Endothelial cell of umbilical vein (primary cell): Measurements from ENCODE around the gene HVCN1. TPM values are rescaled to one million over a fixed set of nuclear protein-coding genes. Genes with fewer than 3 reads are reported as not detected.

Source experiments
- BruUV-seq: library from RNA; stranded (reverse); fragments of 400-500 nt; replicated peaks from 2 replicates; lab custom pipeline; 2021; lab: Mats Ljungman, UMichigan
- CTCF ChIA-PET: fragments of 300-600, 350-600 bp; sonication (Branson Sonifier 250); formaldehyde crosslinking; loops from one replicate; lab custom pipeline; 2021; ENCODE audit warnings: antibody characterized with exemption, inconsistent platforms; lab: Charles Lee
- POLR2A ChIA-PET: fragments of 300-600, 350-600 bp; sonication (Branson Sonifier 250); formaldehyde crosslinking; loops from one replicate; lab custom pipeline; 2021; ENCODE audit warnings: antibody characterized with exemption, inconsistent platforms; lab: Charles Lee
- DNase-seq: peaks from one replicate; pipeline ENCODE4 v3.0.0-alpha.2; 2011; ENCODE audit warnings: low read depth, low spot score
- FAIRE-seq: peaks from 2 replicates; lab custom pipeline; 2011; peaks lifted over from hg19 to GRCh38; lab: Jason Lieb, UNC
- H2AFZ ChIP-seq: 2 replicates; pipeline ENCODE4 v1.6.0; 2012; ENCODE audit warnings: low read depth, low read length, control low read depth, inconsistent platforms
- H3K27ac ChIP-seq: 2 replicates; pipeline ENCODE4 v1.5.1; 2011; ENCODE audit warnings: low read depth, mild to moderate bottlenecking, control low read depth, low read length, moderate library complexity; ENCODE audit not compliant: insufficient read depth
- H3K27me3 ChIP-seq, 2 experiments: 2 replicates each; pipeline versions ENCODE4 v1.6.0 to v1.6.1; 2011; ENCODE audit warnings: low read length in 2 of 2, mixed read lengths in 1 of 2; ENCODE audit not compliant: control insufficient read depth in 2 of 2, insufficient read depth in 2 of 2
- H3K36me3 ChIP-seq, 2 experiments: 2 replicates in 1 of 2; 3 replicates in 1 of 2; pipeline ENCODE4 v1.5.1; 2011; ENCODE audit warnings: low read length in 2 of 2, mild to moderate bottlenecking in 1 of 2, moderate library complexity in 1 of 2; ENCODE audit not compliant: control insufficient read depth in 2 of 2, insufficient read depth in 2 of 2; ENCODE audit errors: extremely low read depth in 1 of 2
- H3K4me1 ChIP-seq: 3 replicates; pipeline ENCODE4 v1.5.1; 2011; ENCODE audit warnings: mild to moderate bottlenecking, low read length; ENCODE audit not compliant: control insufficient read depth, insufficient read depth; ENCODE audit errors: extremely low read depth
- H3K4me2 ChIP-seq: 2 replicates; pipeline ENCODE4 v1.6.1; 2011; ENCODE audit warnings: low read length, control low read depth, mixed read lengths; ENCODE audit not compliant: insufficient read depth
- H3K4me3 ChIP-seq, 3 experiments: fragments of 200-600 bp in 1 of 3; sonication (generic), shearing (Covaris generic) in 1 of 3; replicated peaks in 1 of 3; 2 replicates each; pipeline ENCODE4 v1.5.1; 2011 to 2016; ENCODE audit warnings: control low read depth in 3 of 3, low read length in 3 of 3, mild to moderate bottlenecking in 2 of 3, inconsistent platforms in 1 of 3, low read depth in 1 of 3, moderate library complexity in 1 of 3; ENCODE audit not compliant: insufficient read depth in 1 of 3
- H3K79me2 ChIP-seq: 2 replicates; pipeline ENCODE4 v1.6.0; 2012; ENCODE audit warnings: low read length, inconsistent platforms; ENCODE audit not compliant: control insufficient read depth, insufficient read depth
- H3K9ac ChIP-seq: replicated peaks from 2 replicates; pipeline ENCODE3; 2011; ENCODE audit warnings: low read length, control low read depth; ENCODE audit not compliant: insufficient read depth; ENCODE audit errors: extremely low read depth
- H3K9me1 ChIP-seq: replicated peaks from 3 replicates; pipeline ENCODE4 v1.6.0; 2011; ENCODE audit warnings: mild to moderate bottlenecking, low read length; ENCODE audit not compliant: control insufficient read depth, insufficient read depth; ENCODE audit errors: extremely low read depth
- H3K9me3 ChIP-seq: replicated peaks from 2 replicates; pipeline ENCODE4 v1.5.1; 2012; ENCODE audit warnings: low read length, inconsistent platforms; ENCODE audit not compliant: control insufficient read depth, insufficient read depth
- H4K20me1 ChIP-seq: replicated peaks from 2 replicates; pipeline ENCODE3; 2011; ENCODE audit warnings: mild to moderate bottlenecking, low read length; ENCODE audit not compliant: control insufficient read depth, insufficient read depth; ENCODE audit errors: extremely low read depth
- CTCF ChIP-seq, 2 donors: IDR thresholded peaks; 1 replicate in 1 of 2; 2 replicates in 1 of 2; pipeline ENCODE4 v1.5.1; 2011; ENCODE audit warnings: low read length in 2 of 2, mild to moderate bottlenecking in 2 of 2, moderate library complexity in 2 of 2, control low read depth in 1 of 2, inconsistent platforms in 1 of 2, low read depth in 1 of 2; ENCODE audit not compliant: insufficient read depth in 1 of 2; ENCODE audit errors: extremely low read depth in 1 of 2
- EZH2 ChIP-seq: IDR thresholded peaks from 2 replicates; pipeline ENCODE4 v1.6.1; 2012; ENCODE audit warnings: borderline replicate concordance, low read depth, mild to moderate bottlenecking, moderate library complexity, low read length, inconsistent platforms; ENCODE audit not compliant: severe bottlenecking
- FOS ChIP-seq: IDR thresholded peaks from 2 replicates; pipeline ENCODE4 v1.6.1; 2011; ENCODE audit warnings: mild to moderate bottlenecking, low read length, moderate library complexity, borderline replicate concordance; ENCODE audit not compliant: insufficient read depth
- GATA2 ChIP-seq: IDR thresholded peaks from 2 replicates; pipeline ENCODE4 v1.7.0; 2011; ENCODE audit warnings: low read depth, mild to moderate bottlenecking, moderate library complexity, mixed read lengths, low read length; ENCODE audit not compliant: insufficient read length, insufficient read depth
- JUN ChIP-seq: IDR thresholded peaks from 2 replicates; pipeline ENCODE4 v1.6.1; 2011; ENCODE audit warnings: borderline replicate concordance, low read depth; ENCODE audit not compliant: insufficient read length, insufficient read depth
- MAX ChIP-seq: IDR thresholded peaks from 2 replicates; pipeline ENCODE4 v1.6.1; 2011; ENCODE audit not compliant: insufficient read depth, insufficient read length
- MYC ChIP-seq: IDR thresholded peaks from one replicate; pipeline ENCODE4 v1.6.1; 2011; ENCODE audit warnings: mild to moderate bottlenecking, low read depth, low read length
- POLR2A ChIP-seq: IDR thresholded peaks from 2 replicates; pipeline ENCODE4 v1.6.1; 2012; ENCODE audit warnings: low read depth, mild to moderate bottlenecking, control low read depth, low read length
- POLR2AphosphoS5 ChIP-seq: IDR thresholded peaks from 2 replicates; pipeline ENCODE4 v1.6.1; 2012; ENCODE audit warnings: low read depth, mild to moderate bottlenecking, control low read depth, low read length, moderate library complexity; ENCODE audit not compliant: insufficient read depth
- dilution Hi-C: fragments of 300-500 bp; cut with MboI; formaldehyde crosslinking; loops from one replicate; pipeline ENCODE4 v1.15.0; 2019; ENCODE audit warnings: low sequenced_read_pairs; ENCODE audit not compliant: extremely low pct_ligation_motif_present
- intact Hi-C: fragments of 100-400 bp; cut with micrococcal nuclease; formaldehyde crosslinking; loops from one replicate; pipeline ENCODE4 v1.10.0; 2022
- polyA plus RNA-seq, 4 experiments: library from polyadenylated mRNA; depleted of rRNA in 3 of 4; stranded (reverse) in 3 of 4; unstranded in 1 of 4; fragments of >200 nt; gene quantifications; 2 replicates each; pipeline versions ENCODE4 v1.2.1 to v1.2.3, GENCODE V29; 2011 to 2012; ENCODE audit warnings: missing spikeins in 1 of 4
- total RNA-seq: library from RNA; stranded (reverse); gene quantifications from 2 replicates; pipeline ENCODE4 v1.2.3, GENCODE V29; 2021

Gene HVCN1
- total and polyA plus RNA-seq, 2 donors (not counting 3 experiments of a cell fraction or from before 2014, with no cell fraction given) = 3.7 to 8.4 TPM

- H2AFZ ChIP-seq = no peak overlapping the region
- H3K4me3 ChIP-seq = no peak overlapping the region
- no TSS peak for BruUV-seq
- POLR2A ChIA-PET = no interaction called here
- H3K27ac ChIP-seq = no peak overlapping the region
- H3K36me3 ChIP-seq = no peaks in the 10 kb centered on the region
- FAIRE-seq (no peak), DNase-seq (no peak)
- H3K4me1 ChIP-seq = peaks cover 8% of the 10 kb centered on the region
- no peaks in the 10 kb centered on the region for H4K20me1 ChIP-seq
- dilution Hi-C loops (no loop called here), intact Hi-C loops (no loop called here)
- CTCF ChIA-PET = no interaction called here
- no peaks in the 10 kb centered on the region for H3K9me3 ChIP-seq
- H3K9ac ChIP-seq = no peak overlapping the region
- TF ChIP-seq POLR2AphosphoS5 (no peak), GATA2 (no peak), JUN (no peak), FOS (no peak), MYC (no peak), CTCF (IDR thresholded peaks at IDR 0.05; ENCODE audit: extremely low read depth in 1 of 2, insufficient read depth in 1 of 2, low read depth in 1 of 2, low read length in 2 of 2) (no peak), EZH2 (no peak), POLR2A (no peak), MAX (no peak)
- H3K9me1 ChIP-seq = no peaks in the 10 kb centered on the region
- H3K27me3 ChIP-seq = peaks cover 0 to 3% of the 10 kb centered on the region in 2 experiments
- no peak overlapping the region for H3K4me2 ChIP-seq
- no peaks in the 10 kb centered on the region for H3K79me2 ChIP-seq
Observed at GRCh38 chr12:110684312-110684836, 4.5 kb downstream of the HVCN1 start.
